Left kidney (tissue), 2 donors: ENCODE measurements around the gene RBMS3. TPM values are rescaled to one million over a fixed set of nuclear protein-coding genes. Genes with fewer than 3 reads are reported as not detected.
"Not testable (repeated sequence)": the region's sequence is repeated elsewhere in the genome, so short reads cannot be mapped to it uniquely, and the experiment has no call there.

Experiments
- DNase-seq: peaks from one replicate; pipeline ENCODE4 v3.0.0-alpha.2; 2013
- polyA plus RNA-seq: library from polyadenylated mRNA; unstranded; fragments of 120-200 nt; gene quantifications from one replicate; pipeline ENCODE4 v1.2.1, GENCODE V29; 2013; ENCODE audit not compliant: insufficient read length

RBMS3 gene
- polyA plus RNA-seq, 1 donor = 15.4 TPM

DNA sequence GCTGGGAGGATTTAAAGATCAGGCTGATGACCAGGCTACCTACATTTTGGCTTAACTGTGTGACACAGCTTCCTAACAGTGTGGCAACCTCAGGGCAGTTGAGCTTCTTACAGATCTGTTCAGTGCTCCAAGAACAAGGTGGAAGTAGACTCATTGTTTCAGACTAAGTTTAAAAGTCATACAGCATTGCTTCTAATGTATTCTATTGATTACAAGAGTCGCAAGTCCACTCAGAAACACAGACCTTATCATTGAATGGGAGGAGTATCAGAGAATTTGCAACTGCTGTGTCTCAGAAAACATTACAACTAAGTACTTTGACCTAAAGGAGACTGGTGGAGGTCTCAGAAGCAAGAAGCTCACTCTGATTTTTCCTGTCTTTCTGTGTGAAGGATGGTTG, 746.0 kb downstream of the RBMS3 start:
- no peak for DNase-seq

DNA sequence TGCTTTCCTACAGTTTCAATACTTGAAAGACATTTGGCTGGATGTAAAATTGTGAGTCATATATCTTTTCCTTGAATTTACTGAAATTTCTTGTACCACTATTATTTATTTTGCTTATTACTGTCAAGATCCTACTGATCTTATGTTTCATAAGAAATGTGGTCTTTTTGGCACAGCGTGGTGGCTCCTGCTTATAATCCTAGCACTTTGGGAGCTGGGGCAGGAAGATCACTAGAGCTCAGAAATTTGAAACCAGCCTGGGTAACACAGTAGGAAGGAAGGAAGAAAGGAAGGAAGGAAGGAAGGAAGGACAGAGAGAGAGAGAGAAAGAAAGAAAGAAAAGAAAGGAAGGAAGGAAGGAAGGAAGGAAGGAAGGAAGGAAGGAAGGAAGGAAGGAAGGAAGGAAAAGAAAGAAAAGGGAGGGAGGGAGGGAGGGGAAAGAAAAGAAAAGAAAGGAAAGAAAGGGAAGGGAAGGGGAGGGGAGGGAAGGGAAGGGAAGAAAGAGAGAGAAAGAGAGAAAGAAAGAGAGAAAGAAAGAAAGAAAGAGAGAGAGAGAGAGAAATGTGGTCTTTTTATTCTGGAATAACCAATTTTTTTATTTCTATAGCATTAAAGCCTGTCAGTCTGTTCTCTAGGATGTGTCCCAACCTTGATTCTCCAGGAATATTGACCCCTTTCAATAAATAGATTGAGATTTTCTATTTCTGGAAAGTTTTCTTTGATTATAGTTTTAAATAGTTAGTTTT, 753.5 kb downstream of the RBMS3 start:
- no peak for DNase-seq

DNA sequence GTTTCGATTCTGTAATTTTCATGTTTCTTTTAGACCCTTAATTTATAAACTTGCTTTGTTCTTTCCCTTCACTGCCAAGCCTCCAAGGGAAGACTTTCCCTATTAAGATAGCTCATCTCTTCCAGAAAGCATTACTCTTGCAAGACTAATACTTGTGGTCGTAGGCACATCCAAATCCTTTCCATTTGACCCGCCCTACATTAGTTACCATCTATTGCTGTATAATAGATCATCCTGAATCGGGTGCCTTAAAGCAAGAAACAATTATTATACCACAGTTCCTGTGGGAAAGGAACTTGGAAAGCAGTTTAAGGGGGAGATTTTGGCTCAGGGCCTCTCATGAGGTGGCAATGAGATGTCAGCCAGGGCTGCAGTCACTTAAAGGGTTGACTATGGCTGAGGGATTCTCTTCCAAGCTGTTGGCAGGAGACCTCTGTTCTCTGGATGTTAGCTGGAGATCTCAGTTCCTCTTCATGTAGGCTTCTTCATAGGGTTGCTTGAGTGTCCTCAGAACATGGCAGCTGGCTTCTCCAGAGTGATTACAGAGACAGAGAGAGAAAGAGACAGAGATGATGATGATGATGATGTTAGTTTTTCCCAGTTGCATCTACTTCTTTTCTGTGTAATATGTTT, 755.2 kb downstream of the RBMS3 start:
- DNase-seq = no peak

GRCh38 chr3:30040126-30040525, 759.3 kb downstream of the RBMS3 start:
- no peak for DNase-seq

DNA sequence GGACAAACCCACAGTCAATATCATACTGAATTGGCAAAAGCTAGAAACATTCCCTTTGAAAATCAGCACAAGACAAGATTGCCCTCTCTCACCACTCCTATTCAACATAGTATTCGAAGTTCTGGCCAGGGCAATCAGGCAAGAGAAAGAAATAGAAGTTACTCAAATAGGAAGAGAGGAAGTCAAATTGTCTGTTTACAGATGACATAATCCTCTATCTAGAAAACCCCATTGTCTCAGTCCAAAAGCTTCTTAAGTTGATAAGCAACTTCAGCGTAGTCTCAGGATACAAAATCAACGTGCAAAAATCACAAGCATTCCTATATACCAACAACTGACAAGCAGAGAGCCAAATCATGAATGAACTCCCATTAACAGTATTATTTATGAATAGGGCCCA, 760.6 kb downstream of the RBMS3 start:
- DNase-seq = not testable (repeated sequence)

- peak; percentile 72 for DNase-seq
These were observed 761.5 kb downstream of the RBMS3 start for GRCh38 chr3:30042274-30042859.

DNA sequence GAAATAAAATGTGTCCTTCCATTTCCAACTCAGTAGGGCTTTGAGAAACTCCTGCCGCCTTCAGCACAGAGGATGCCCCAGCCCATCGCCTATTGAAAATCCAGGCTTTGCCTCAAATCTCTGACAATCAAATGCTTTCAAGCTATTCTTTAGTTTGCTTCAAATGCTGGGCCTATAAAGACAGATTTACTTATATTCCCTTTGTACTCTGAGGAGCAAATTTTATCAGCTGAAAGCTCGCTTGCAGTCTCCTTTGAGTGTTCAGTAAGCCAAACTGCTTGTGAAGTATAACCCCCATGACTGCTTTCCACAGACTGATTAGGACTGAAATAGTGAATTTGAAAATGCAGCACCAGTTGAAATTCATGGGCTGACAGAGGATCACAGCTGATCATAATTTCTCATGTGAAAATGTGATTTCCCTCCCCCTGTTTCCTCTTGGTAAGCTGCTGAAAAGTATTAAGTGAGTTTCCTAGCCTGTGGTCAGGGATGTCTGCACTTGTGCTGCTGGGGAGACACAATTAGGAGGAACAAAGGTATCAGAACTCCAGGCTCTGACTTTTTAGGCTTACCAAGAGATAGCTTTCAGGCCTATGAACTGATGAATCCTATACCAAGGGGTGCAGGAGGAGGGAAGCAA, 762.2 kb downstream of the RBMS3 start:
- no peak for DNase-seq

- no peak for DNase-seq
These were observed 763.6 kb downstream of the RBMS3 start for GRCh38 chr3:30044515-30044914.

DNA sequence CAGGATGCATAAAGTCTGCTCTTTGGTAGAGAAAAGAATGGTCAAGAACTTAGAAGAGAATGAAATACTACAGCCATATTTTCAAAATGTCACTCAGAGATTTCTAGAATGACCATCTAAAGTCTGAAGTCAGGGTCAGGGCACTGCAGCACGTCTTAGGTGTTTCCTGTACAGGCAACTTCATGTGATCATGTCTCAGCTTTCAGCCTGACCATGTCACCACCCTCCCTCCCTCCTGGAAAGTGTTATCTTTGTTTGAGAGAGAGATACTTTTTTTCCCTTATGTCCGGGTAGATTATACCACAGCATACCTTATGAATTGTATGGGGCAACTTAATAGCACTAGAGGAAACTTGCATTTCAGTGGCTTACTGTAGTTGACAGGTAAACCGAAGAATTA, 767.6 kb downstream of the RBMS3 start:
- no peak for DNase-seq

DNA sequence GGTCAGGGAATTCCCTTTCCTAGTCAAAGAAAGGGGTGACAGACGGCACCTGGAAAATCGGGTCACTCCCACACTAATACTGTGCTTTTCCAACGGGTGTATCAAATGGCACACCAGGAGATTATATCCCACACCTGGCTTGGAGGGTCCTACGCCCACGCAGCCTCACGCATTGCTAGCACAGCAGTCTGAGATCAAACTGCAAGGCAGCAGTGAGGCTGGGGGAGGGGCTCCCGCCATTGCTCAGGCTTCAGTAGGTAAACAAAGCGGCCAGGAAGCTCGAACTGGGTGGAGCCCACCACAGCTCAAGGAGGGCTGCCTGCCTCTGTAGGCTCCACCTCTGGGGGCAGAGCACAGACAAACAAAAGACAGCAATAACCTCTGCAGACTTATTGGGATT, 769.2 kb downstream of the RBMS3 start:
- DNase-seq = not testable (repeated sequence)

GRCh38 chr3:30059240-30059639, 778.4 kb downstream of the RBMS3 start:
- DNase-seq = no peak
